ENCODE measurements around the gene ROR2.

ROR2 gene

GRCh38 chr9:91725651-91726050, 224.4 kb downstream of the ROR2 start (continued):
- TF ChIP-seq CREB5 (CRISPR knock-in tag; IDR thresholded peaks at IDR 0.05; ENCODE audit: low read depth) (no peak), ESRRG (CRISPR knock-in tag; IDR thresholded peaks at IDR 0.05) (no peak), ZNF565 (CRISPR knock-in tag; conservative IDR thresholded peaks at IDR 0.05; ENCODE audit: low read depth) (no peak), GLIS3 (CRISPR knock-in tag; IDR thresholded peaks at IDR 0.05) (no peak)

- TF ChIP-seq TOX (CRISPR knock-in tag; IDR thresholded peaks at IDR 0.05; ENCODE audit: borderline replicate concordance) (no peak), CSRNP3 (CRISPR knock-in tag; IDR thresholded peaks at IDR 0.05) (no peak), CSDC2 (CRISPR knock-in tag; IDR thresholded peaks at IDR 0.05) (no peak), POU6F1 (CRISPR knock-in tag; IDR thresholded peaks at IDR 0.05; ENCODE audit: borderline replicate concordance, low read depth) (no peak), CREB5 (CRISPR knock-in tag; IDR thresholded peaks at IDR 0.05; ENCODE audit: low read depth) (no peak), TCF4 (CRISPR knock-in tag; IDR thresholded peaks at IDR 0.05; ENCODE audit: borderline replicate concordance) (no peak), ZFP3 (CRISPR knock-in tag; IDR thresholded peaks at IDR 0.05) (no peak), ZNF70 (CRISPR knock-in tag; IDR thresholded peaks at IDR 0.05) (no peak)
- no peak for ATAC-seq
These were observed 225.2 kb downstream of the ROR2 start for GRCh38 chr9:91724609-91725505.

GRCh38 chr9:91724068-91724440, 226.0 kb downstream of the ROR2 start:
- ATAC-seq = no peak
- TF ChIP-seq RARB (CRISPR knock-in tag; IDR thresholded peaks at IDR 0.05) (no peak), ZC3H10 (CRISPR knock-in tag; IDR thresholded peaks at IDR 0.05) (no peak), CREB5 (CRISPR knock-in tag; IDR thresholded peaks at IDR 0.05; ENCODE audit: low read depth) (no peak), PPARA (CRISPR knock-in tag; IDR thresholded peaks at IDR 0.05; ENCODE audit: borderline replicate concordance) (no peak), GLIS3 (CRISPR knock-in tag; IDR thresholded peaks at IDR 0.05) (no peak), ZFP30 (CRISPR knock-in tag; IDR thresholded peaks at IDR 0.05) (no peak), TSHZ2 (CRISPR knock-in tag; IDR thresholded peaks at IDR 0.05) (no peak), POU6F1 (CRISPR knock-in tag; IDR thresholded peaks at IDR 0.05; ENCODE audit: borderline replicate concordance, low read depth) (no peak), ZNF70 (CRISPR knock-in tag; IDR thresholded peaks at IDR 0.05) (no peak), PATZ1 (CRISPR knock-in tag; IDR thresholded peaks at IDR 0.05; ENCODE audit: borderline replicate concordance) (no peak), ESRRG (CRISPR knock-in tag; IDR thresholded peaks at IDR 0.05) (no peak)

Data from SK-N-SH treated with all-trans-retinoic acid at 6 μM for 48 hours (cell line).